Measurements from ENCODE around the gene ACOT7.

ACOT7 gene

DNA sequence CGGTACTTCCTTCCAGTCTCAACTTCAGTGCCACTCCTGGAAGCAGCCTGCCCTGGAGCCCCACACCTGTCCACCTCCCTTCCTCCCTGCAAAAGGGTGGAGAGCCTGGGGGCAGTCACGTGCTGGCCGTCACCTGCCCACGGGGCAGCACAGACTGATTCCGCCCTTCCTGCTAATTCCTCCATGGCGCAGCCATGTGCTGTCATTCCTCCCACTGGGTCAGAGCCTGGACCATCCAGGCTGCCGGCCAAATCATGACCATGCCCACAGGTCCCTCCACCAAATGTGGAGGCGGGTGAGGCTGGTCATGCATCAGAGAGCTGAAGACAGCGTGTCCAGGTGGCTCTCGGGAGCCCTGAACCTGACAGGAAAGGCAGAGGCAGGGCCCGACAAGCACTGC is 108.2 kb downstream of the ACOT7 start:
- no peak for DNase-seq (ENCODE audit: low spot score)

DNA sequence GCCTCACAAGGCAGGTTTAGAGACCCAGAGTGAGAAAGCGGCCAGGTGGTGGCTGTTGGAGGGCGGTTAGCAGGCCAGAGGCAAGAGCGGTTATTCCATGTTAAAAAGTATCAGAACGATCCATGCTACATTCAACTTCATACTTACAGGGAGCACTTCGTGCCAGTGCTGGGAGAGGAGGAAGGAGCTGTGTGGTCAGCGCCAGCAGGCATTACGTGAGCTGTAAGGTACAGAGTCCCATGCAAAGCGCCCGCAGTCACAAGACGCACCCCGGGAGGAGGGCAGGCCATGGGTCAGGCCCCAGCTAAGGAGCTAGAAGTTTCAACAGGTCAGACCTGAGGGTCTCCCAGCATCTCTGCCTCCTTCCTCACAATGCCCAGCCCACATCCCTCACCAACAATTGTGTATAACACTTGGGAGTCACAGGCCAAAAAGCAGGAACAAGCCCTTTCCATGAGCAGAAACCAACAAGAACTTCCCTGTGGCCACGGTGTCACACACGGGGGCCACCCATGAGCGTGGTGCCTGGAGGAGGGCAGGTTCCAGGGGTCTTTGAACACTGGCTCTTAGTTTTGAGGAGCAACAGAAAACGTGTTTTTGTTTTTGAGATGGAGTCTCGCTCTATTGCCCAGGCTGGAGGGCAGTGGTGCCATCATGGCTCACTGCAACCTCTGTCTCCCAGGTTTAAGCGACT is 110.8 kb downstream of the ACOT7 start:
- no peak for DNase-seq (ENCODE audit: low spot score)

DNA sequence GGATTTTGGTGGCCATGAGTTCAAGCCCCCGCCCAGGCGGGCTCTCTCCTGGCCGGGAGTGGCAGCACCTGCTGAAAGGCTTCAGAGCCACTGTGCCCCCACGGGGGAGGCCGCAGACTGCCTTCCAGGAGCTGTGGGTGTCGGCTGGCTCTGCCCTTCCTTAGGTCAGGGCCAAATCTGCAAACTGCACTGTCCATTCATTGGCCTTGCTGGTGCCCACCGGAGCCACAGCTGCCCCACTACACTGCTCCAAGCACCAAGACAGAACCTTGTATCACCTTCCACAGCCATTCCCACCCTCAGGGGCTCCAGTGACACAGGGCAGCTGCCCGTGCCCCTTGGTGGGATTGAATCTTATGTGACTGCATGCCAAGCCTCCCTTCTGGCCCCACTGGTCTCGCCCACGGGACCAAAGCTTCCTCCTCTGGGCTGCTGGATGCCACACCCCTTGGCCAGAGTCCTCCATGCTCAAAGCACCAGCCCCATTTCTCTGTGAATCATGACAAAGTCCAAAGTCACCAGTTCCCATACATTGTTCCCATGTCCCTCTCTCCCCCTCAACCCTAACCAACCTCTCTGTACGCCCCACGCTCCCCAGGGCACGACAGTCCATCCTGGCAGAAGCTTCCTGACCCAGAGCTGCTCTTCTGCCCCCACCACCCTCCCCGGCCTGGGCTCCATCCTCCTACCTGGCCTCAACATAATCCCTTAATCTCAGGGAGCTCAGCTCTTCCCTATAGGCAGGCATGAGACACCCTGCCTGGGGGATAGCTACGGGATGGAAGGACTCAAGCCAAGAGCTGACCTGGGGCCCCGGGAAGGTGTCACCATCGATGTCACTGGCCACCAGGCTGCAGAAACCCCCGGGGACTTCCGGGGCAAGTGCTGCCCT is 111.8 kb downstream of the ACOT7 start:
- DNase-seq (ENCODE audit: low spot score) = no peak

DNA sequence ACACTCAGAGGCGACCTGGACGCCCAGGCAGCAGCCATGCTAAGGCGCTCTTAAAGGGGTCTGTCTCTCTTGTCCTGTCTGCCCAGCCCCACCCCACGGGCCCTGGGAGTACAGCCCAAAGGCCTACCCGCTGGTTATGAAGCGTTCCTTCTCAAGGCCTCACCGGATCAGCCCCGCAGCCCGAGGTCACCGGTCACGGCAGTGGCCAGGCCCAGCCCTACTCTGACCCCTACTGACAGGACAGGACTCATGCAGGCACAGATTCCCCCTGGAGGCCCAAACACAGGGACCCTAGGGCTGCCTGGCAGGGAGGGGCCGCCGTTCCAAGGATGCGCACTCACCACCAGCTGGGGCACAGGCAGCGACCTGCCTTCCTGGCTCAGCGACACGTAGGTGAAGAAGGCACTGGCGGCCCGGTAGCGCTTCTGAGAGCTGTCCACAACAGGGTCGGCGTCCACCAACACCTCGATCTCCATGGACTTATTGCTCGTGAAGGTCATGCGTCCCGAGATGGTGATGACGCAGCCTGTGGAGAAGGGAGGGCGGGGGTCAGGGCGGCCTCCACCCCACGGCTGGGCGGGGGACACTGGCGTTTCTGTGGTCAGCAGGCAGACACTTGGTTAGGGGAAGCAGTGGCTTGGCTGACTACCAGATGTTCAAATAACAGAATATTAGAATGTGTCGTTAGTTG is 112.7 kb downstream of the ACOT7 start:
- DNase-seq (ENCODE audit: low spot score) = no peak

DNA sequence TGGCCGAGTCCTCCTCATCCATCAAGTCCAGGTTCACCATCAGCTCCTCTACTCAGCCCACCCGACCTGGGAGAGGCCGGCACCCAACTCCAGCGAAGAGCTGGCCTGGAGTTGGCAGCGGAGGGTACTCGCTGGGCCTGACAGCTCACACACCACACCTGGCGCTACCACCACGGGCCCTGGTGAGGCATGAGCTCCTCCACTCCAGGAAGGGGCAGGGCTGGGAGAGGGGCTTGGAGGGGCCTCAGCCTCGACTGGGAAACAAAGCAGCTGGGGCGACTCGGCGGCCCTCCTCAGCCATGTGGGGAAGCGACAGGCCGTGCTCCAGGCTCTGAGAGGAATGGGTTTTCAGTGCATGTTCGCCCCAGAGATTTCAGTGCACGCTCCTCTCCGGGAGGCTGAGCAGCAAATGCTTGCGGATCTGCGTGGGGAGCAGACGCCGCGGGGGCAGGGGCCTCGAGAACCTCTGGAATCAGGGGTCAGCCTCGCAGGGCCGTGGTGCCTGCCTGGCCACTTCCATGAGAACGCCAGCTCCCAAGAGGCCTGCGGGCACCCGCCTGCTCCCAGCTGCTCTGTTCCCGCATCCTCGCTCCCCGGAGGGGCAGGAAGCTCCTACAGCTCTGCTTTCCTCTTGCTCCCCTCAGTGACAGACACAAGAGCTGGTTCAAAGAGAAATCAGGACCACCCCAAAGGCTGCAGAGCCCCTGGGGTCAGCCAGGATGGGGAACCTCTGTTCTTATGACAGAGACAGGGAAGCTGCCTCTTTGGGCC is 113.8 kb downstream of the ACOT7 start:
- DNase-seq (ENCODE audit: low spot score) = no peak

DNA sequence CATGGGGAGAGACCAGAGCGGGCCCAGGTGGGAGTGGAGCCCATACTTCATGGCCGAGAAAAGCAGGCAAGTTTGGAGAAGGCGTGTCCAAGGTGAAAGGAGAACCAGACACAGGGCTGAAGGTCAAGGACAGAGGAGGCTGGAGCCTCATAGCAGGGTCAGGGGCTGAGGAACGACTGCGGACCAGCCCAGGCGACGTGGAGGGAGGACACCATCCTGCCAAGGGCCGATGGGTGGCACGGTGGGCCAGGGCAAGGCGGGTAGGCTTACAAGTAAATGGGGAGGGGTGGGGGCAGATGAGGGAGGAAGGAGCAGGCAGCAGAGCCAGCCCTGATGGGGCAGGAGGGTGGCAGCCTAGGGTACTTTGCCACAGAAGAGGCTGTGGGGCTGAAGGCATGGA is 114.5 kb downstream of the ACOT7 start:
- DNase-seq (ENCODE audit: low spot score) = no peak

DNA sequence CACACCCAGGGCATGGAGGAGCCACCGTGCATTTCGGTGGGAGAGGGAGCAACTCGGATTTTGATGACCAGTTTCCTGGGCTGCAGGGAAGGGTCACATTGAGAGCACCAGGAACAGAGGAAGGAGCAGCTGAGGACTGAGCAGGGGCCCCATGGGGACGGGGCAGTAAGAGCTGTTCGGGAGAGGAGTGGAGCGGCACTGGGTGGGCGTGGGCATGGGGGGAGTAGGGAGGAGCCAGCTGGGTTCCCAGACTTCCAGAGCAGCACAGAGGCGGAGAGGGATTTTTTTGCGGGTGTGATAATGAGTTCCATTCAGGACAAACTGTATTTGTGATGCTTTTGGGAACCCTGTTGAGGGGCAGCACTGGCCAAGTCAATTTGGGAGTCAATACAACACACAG is 115.3 kb downstream of the ACOT7 start:
- DNase-seq (ENCODE audit: low spot score) = no peak

DNA sequence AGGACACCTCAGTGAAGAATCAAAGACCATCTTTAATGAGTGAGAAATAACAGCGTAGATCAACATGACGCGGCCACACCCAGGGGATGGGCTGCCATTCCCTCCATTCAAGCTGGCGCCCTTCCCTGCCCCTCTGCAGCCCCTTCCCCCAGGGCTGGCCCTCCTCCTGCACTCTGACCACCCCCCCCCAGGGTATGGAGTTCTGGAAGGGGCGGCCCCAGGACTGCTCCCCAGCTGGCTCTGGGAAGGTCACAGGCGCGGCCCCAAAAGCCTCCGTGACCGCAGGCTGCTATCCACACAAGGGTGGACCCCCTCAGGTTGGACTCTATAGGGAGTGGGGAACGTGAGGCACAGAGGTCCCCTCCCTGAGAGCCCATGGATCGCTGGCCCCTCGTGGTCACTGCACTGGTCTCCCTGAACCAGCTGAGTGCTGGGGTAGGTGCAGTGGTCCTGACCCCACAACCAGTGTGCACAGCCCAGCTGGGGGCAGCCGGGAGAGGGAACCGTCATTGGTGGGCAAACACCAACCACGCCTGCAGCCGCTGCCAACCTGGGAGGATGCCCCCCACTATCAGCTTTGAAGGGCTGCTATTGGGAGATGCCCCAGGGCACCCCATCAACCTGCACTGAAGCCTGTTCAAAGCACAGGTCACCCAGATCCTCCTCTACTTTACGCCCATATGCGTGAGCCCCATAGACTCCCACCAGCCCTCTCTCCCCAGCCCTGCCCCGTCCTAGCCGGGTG is 116.6 kb downstream of the ACOT7 start:
- no peak for DNase-seq (ENCODE audit: low spot score)

DNA sequence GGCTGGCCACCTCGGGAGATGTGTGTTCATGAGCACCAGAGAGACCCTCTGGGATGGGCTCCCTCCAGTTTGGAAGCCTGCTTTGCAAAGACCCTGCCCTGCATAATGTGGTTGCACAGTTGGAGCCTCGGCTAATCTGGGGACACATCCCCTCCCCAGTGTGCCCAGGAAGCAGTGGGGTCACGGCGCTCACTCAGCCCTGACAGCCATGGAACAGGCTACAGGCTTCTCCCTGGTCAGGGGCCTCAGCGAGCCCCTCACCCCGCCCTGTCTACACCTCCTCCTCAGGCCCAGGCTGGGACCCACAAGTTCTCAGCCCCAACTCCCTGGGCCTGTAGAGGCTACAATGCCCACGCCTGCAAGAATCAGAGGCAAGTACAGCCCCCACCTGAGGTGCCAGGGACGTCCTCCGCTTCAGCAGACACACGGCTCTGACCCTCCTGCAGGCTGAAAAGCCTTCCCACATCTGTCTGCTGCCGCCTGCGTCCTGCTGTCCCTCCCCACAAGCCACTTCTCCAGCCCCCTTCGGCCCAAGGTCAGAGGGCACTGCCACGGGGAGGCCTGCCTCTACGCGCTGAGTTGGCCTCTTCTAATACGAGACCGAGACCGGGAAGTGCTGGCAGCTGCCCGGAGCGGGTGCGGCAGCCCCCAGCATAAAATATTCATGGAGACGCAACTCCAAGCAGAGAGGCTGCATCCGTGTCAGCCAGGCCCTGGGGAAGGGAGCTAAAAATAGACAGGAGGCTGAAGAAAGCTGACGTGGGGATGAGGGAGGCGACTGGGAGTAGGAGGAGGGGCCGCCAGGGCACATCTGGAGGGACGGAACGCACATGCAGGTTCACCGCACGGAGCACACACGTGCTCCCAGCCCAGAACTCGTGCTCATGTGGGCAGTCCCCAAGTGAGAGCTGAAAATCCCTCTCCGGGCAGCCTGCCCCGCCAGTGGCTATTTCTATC is 117.5 kb downstream of the ACOT7 start:
- no peak for DNase-seq (ENCODE audit: low spot score)

DNA sequence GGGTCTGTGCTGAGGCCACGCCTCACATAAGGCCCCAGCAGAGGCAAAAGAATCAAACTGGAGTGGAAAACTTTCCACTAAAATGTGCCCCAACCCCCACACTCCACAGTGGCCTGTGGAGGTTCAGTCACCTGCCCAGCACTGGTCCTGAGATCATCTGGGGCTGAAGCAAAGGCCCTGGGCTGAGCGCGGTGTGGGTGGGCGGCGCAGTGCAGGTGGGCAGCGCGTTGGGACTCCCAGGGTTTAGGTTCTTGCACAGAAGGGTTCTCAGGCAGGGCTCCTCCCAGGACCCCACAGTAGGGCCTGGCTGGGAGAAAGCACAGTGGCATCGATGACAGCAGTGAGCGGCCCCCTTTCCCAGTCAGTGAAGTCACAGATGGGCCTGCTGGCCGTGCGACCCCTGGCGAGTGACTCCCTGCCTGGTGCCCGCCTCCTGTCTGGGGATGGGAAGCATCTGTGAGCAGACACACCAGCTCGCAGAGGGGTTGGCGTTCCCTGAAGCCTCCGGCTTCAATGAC is 118.9 kb downstream of the ACOT7 start:
- no peak for DNase-seq (ENCODE audit: low spot score)

DNA sequence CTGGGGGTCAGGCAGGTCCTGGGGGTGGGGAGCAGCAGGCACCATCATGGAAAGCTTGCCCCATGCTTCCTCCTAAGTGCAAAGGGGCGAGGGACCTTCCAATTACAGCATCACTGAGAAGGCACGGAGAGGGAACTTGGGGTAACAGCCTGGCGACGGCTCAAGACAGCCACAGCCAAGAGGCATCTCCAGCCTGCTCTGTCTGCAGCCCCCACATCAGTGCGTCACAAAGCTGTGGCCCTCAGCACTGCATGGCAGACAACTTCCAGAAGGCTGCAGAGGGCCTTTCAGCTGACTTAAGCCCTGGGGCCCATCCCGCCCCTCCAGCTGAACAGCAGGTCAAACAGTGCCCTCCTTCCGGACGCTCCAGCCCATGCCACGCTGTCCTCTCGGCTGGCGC is 119.5 kb downstream of the ACOT7 start:
- DNase-seq (ENCODE audit: low spot score) = no peak

DNA sequence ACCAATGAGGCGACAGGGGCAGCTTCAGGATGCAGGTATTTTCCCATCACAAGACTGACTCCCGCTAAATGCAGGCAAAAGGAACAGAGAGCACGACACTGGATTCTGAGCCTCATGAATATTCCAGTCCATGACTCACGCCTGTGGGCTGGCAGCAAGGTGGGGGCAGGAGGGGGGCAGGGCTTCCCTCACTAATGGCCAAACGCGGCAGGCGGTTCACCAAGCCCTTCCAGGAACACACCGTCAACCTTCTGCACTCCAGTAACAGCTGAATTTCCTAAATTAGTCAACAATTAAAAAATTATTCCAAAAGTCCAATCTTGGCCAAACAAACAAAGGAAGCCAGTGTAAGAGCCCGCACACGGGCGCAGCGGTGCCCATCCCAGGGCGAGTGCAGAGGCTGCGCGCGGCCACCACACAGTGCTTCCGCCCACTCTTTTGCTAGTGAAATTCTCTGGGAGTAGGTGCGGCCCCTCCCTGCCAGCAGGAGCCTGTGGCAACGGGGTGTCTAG is 120.1 kb downstream of the ACOT7 start:
- no peak for DNase-seq (ENCODE audit: low spot score)

DNA sequence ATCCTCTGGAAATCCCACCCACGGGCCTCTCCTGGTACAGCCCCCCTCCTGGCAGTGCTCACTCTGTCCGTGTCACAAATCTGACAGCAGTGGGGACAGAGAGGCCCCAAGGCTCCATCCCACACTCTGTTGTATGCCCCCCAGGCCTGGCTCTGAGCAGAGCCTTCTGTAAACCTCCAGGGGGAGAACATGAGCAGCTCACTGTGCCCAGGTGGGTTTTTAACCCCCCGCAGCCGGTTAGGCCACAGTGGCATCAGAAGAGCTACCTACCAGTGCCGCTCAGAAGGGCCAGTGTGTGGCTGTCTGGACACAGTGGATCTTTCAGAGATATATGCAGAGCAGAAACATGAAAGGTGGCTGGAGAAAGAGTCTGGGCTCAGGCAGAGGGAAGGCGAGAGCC is 120.7 kb downstream of the ACOT7 start:
- no peak for DNase-seq (ENCODE audit: low spot score)

DNA sequence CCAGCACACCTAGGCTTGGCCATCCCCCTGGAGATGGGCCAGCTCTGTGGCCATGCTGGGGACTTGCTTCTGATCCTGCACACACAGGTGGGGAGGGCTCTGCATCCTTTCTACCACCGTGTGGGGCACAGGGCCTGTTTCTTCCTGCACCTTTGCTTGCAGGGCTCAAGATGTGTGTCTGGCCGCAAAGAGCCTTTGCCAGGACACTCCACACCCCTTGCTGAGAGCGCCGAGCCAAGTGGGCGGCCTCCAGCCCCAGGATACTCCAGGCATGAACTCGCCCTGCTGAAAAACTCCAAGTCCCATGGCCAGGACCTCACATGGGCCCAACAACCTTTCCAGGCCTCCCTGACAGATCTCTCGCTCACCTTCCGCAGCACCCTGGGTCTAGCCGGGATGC is 121.1 kb downstream of the ACOT7 start:
- DNase-seq (ENCODE audit: low spot score) = no peak

DNA sequence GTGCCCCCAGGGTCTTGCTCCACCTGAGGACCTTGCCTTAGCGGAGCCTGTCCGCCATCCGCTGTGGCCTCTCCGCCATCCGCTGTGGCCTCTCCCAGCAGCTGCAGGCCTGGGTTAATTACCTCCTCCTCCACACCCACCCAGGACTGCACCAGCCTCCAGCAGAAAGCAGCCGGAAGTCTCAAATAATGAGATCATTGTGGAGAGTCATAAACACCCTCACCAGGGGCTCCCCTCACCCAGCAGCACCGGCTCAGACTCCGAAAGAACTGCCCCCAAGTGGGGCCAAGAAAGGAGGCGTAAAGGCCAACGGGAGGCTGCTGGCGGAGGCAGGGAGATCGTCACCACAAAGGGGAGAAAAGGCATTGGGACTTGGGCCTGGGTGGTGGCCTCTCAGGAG is 122.0 kb downstream of the ACOT7 start:
- DNase-seq (ENCODE audit: low spot score) = no peak

DNA sequence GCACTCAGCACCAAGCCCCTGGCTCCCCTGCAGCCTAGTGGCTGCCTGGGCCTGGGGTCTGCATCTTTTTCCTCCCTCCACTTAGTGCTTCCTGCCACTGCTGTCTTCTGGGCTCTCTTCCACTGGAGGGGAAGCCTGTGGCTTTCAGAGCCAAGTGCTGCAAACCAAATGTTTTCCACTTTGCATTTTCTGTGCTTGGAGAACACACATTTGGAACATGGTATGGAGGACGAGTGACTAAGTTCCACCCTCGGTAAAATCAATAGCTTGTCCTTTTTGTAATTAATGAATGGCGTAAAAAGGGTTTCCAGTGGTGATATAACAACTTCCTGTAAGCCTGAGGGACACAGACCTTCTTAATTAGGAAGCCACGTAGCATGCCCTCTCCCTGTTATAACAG is 122.6 kb downstream of the ACOT7 start:
- DNase-seq (ENCODE audit: low spot score) = no peak

DNA sequence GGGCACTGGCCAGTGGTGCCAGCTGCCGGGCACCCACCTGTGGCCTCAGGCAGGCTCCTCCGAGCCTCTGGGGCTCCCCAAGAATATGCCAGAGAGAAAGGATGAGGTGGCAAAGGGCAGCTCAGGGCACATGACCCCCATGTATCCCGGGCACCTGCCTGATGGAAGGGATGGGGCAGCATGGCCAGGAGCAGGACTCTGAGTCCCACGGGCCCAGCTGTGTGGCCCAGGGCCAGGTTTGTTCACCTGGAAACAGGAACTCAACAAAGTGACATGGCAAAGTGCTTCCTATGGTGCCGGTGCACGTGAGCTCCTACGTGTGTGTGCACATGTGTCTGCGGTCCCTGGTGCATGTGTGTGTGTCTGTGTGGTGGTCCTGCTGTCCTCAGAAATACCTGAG is 123.2 kb downstream of the ACOT7 start:
- no peak for DNase-seq (ENCODE audit: low spot score)

DNA sequence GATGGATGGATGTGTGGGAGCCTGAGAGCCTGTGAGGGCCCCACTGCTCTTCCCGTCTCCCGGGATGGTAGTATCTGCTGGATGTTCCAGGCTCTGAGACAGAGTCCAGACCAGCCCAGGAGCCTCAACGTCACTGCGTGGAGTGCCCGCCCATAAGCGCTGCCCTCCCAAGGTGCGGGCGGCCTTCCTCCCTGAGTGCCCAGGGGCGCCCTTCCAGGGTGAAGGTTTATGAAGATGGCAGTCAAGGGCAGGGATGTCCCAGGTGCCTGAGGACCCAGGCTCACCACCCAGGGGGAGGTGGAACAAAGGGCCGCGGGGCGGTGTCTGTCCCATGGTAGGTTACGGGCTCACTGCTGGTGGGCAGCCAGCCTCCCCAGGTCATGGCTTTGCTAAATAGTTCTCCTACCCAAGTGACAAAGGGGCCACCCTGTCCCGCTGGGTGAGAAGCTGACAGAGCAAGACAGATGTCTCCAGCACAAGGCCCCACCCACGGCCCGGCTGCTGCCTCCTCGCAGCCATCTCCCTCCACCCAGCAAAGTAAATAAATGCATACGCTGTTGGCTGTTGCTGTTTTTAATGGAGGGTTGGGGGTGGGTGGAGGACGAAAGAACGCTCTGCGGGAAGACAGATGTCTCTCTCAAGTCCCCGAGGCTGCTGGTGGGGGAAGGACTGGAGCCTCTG is 123.7 kb downstream of the ACOT7 start:
- DNase-seq (ENCODE audit: low spot score) = no peak

DNA sequence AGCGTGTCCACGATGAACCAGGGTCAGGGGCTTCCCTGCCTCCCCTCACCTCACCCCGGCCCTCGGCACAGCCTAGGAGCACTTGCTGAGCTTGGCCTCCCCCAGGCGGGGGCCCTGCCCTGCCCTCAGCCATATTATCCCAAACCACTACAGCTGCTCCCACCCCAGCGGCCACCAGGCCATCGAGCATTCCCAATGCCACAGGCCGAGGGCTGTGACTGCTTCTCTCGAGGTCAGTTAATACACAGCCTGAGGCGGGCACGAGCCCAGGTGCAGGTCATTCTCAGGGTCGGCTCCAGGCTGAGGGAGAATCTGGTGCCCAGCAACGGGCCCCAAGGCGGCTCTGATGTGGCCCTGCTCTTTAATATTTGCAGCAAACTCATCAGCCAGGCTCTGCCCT is 124.3 kb downstream of the ACOT7 start:
- DNase-seq (ENCODE audit: low spot score) = no peak
